Aorta (tissue), 5 donors: ENCODE measurements around the gene SNX20. TPM values are rescaled to one million over a fixed set of nuclear protein-coding genes. Genes with fewer than 3 reads are reported as not detected.

ENCODE experiments used
- ATAC-seq: fragments of 200-7000 bp; cut with Tn5 transposase; one replicate; pipeline ENCODE4 v1.9.1; 2022; ENCODE audit warnings: moderate library complexity; ENCODE audit not compliant: low FRiP score
- DNase-seq, 2 donors: peaks; one replicate each; pipeline ENCODE4 v3.0.0-alpha.2; 2020
- H3K27ac ChIP-seq, 2 donors: one replicate each; pipeline ENCODE4 v1.5.1; 2013; ENCODE audit warnings: low read length in 2 of 2, mild to moderate bottlenecking in 2 of 2, moderate library complexity in 2 of 2, control low read depth in 1 of 2, inconsistent platforms in 1 of 2, low read depth in 1 of 2
- H3K27me3 ChIP-seq, 2 donors: one replicate each; pipeline ENCODE4 v1.6.1; 2013; ENCODE audit warnings: control low read depth in 1 of 2, low read length in 1 of 2, mild to moderate bottlenecking in 1 of 2, moderate library complexity in 1 of 2; ENCODE audit not compliant: insufficient read depth in 2 of 2, control insufficient read depth in 1 of 2
- H3K36me3 ChIP-seq, 2 donors: one replicate each; pipeline ENCODE4 v1.6.1; 2013; ENCODE audit warnings: control low read depth in 1 of 2, low read length in 1 of 2, mild to moderate bottlenecking in 1 of 2; ENCODE audit not compliant: insufficient read depth in 2 of 2, control insufficient read depth in 1 of 2
- H3K4me1 ChIP-seq, 2 donors: one replicate each; pipeline ENCODE4 v1.6.1; 2013; ENCODE audit warnings: low read length in 2 of 2, control low read depth in 1 of 2, mild to moderate bottlenecking in 1 of 2, moderate library complexity in 1 of 2; ENCODE audit not compliant: insufficient read depth in 2 of 2, control insufficient read depth in 1 of 2
- H3K4me3 ChIP-seq, 2 donors: one replicate each; pipeline ENCODE4 v1.5.1; 2013; ENCODE audit warnings: low read length in 2 of 2, control low read depth in 1 of 2, mild to moderate bottlenecking in 1 of 2
- H3K9me3 ChIP-seq: one replicate; pipeline ENCODE4 v1.6.1; 2013; ENCODE audit warnings: mild to moderate bottlenecking, low read length; ENCODE audit not compliant: control insufficient read depth
- WGBS, 2 donors: extraction: QIAGEN DNeasy Blood & Tissue Kit; methylation state at CpG; one replicate each; pipeline ENCODE4 v1.1.7; 2013; 5-methylcytosine and 5-hydroxymethylcytosine counted together
- intact Hi-C, 2 donors: fragments of 100-400 bp; cut with DNase I; formaldehyde crosslinking; loops; one replicate each; pipeline versions ENCODE4 v1.14.2 to v1.15.0; 2022
- polyA plus RNA-seq, 2 donors: library from polyadenylated mRNA; stranded (reverse); fragments of 200-250 nt; gene quantifications; one replicate each; pipeline ENCODE4 v1.2.3, GENCODE V29; 2013
- total RNA-seq, 2 donors: library from RNA; stranded (reverse); fragmentation: NEBNext Ultra II Directional; extraction: Animal tissue kit (Norgen Biotek cat#: 25700); gene quantifications; one replicate each; pipeline ENCODE4 v1.2.1, GENCODE V29; 2021
- donor health status: healthy with polysubstance abuse.
- donor health status: Bipolar disorder and iron deficiency.
- donor health status: DM: no; HTN: no; CAD: no.
- donor health status: DM: no; HTN: no; CAD: no.
- donor health status: DM: yes; HTN: yes; CAD: no.

Gene SNX20
- total and polyA plus RNA-seq, 4 donors = 0.41 to 5.0 (median 2.2) TPM

DNA sequence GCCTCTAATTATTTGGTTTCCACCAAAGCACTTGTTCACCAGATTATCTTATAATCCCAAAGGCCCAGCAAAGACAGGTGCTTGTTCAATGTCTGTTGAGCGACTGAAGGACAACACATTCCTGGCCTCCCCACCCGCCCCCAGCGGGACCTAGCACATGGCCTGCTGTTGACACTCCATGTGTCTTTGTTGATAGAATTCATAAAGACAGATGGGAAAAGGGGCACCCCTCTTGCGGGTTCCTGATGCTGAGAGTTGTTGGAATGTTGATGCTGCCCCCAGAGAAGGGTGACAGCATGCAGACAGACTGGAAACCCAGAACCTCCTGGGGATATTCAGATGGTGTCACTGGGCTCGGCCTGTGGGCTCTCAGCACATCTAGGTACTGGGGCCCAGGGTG, 36.9 kb downstream of the SNX20 start:
- DNase-seq (no peak), ATAC-seq (peak; percentile 4)
- WGBS, 2 donors = 62 to 76% methylated on average over 5 of the region's 5 CpGs
- Histone ChIP-seq H3K27me3 (no peaks in the 10 kb centered on the region), H3K36me3 (peaks cover 0 to 3% of the 10 kb centered on the region in 2 donors), H3K4me3 (no peak overlapping the region), H3K9me3 (no peaks in the 10 kb centered on the region), H3K4me1 (no peaks in the 10 kb centered on the region), H3K27ac (no peak overlapping the region)
- intact Hi-C loops = no loop called here

DNA sequence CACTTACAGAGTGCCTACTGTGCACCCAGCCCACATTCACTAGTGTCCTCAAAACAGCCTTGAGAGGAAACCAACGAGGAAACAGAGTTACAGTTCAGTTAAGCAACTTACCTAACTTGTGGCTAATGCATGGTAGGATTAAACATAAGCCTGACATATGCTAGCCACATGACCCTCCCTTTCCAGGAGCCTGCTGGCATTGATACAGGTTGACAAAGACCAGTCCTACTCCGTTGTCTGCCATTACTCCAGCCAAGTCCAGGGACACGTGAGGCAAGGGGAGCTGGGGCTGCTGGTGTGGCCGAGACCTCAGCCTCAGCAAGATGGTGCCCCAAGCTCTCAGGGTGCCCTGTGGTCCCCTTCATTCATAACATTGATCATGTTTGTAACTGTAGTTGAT, 37.9 kb downstream of the SNX20 start:
- no peak overlapping the region for H3K27ac ChIP-seq
- H3K4me1 ChIP-seq = no peaks in the 10 kb centered on the region
- WGBS, 2 donors = 81 to 89% methylated on average over 4 of the region's 4 CpGs
- H3K4me3 ChIP-seq = no peak overlapping the region
- intact Hi-C loops = no loop called here
- no peak for ATAC-seq
- DNase-seq = no peak
- peaks cover 0 to 2% of the 10 kb centered on the region in 2 donors for H3K36me3 ChIP-seq
- no peaks in the 10 kb centered on the region for H3K27me3 ChIP-seq
- H3K9me3 ChIP-seq = no peaks in the 10 kb centered on the region

DNA sequence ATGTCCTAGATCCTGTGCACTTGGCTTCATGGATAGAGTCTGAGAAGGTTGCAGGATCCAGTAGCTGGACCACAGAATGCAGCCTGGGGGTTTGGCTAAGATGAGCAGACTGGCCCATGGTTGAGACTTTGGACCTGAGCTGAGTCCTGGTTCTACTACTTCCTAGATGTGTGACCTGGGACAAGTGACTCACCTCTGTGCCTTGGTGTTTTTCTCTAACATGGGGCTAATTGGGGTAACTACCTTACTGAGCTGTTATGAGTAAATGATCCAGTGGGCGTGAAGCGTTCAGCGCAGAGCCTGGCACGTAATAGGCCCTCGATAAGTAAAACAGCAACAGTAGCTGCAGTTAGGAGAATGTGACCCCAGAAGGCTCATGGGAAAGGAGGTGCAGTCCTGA, 38.8 kb downstream of the SNX20 start:
- H3K4me3 ChIP-seq = no peak overlapping the region
- H3K36me3 ChIP-seq = no peaks in the 10 kb centered on the region
- H3K4me1 ChIP-seq = no peaks in the 10 kb centered on the region
- intact Hi-C loops = no loop called here
- ATAC-seq = no peak
- 85 to 87% methylated on average over 5 of the region's 5 CpGs for WGBS, 2 donors
- no peaks in the 10 kb centered on the region for H3K9me3 ChIP-seq
- no peaks in the 10 kb centered on the region for H3K27me3 ChIP-seq
- H3K27ac ChIP-seq = no peak overlapping the region
- DNase-seq = no peak

DNA sequence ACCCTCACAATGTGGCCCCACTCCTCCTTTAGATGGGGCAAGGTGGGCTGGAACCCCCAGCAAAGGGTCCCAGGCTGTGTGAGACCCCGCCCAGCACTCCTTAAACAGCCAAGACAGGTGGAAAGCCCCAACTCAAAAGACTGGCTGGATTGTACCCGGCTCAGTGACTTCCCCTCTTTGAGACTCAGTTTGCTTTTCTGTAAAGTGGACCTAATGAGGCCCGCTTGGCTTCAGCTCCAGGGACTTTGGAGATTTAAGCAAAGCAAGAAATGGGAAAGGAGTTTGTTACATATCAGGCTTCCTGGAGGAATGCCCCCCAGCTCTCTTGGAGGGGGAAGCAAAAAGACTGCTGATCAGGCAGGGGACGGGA, 39.3 kb downstream of the SNX20 start:
- DNase-seq (no peak), ATAC-seq (no peak)
- Histone ChIP-seq H3K9me3 (no peaks in the 10 kb centered on the region), H3K4me1 (no peaks in the 10 kb centered on the region), H3K4me3 (no peak overlapping the region), H3K27ac (no peak overlapping the region), H3K27me3 (no peaks in the 10 kb centered on the region), H3K36me3 (no peaks in the 10 kb centered on the region)
- intact Hi-C loops = no loop called here
- 95 to 98% methylated on average over 4 of the region's 4 CpGs for WGBS, 2 donors

DNA sequence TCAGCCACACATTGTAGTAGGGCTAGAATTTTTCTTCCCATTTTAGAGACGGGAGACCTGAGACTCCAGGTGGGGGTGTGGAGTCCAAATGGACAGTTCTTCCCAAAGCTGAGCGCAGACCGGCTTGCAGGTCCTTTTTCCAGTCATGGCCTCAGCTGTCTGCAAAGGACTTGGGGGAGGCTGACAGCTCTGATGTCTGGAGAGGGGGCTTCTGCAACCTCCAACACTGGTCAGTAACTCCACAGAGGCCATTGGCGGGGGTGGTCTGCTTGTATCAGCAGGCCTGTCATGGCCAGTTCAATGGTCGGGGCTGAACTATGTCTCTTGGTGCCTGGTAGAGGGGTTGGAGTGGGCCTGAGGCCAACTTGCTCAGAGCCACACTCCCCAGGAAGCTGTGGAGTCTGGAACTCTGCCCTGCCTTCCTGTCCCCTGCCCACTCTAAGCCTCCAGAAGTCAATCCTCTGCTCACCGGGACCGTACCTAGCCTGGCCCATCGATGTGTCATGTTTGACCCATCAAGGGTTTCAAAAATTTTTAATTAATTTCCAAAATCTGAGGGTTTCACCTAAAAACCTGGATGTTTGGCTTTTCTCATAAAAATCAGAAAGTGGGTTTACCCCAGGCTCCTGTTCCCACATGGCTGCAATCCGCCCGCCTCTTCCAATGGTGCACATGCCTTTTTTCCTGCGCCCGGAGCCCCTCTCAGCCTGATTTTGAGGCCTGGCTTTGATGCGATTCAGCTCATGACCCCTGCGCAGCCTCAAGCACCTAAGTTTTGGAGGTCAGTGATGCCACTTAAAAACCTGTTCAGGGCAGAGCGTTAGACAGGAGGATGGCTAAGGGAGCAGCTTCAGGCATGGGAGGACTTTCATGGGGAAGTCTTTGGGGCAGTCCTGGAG, 39.9 kb downstream of the SNX20 start:
- Histone ChIP-seq H3K27ac (no peak overlapping the region), H3K4me1 (no peaks in the 10 kb centered on the region), H3K9me3 (no peaks in the 10 kb centered on the region), H3K27me3 (no peaks in the 10 kb centered on the region), H3K4me3 (no peak overlapping the region), H3K36me3 (no peaks in the 10 kb centered on the region)
- ATAC-seq = no peak
- WGBS, 2 donors = 84 to 85% methylated on average over 15 of the region's 15 CpGs
- no peak for DNase-seq
- intact Hi-C loops = no loop called here

DNA sequence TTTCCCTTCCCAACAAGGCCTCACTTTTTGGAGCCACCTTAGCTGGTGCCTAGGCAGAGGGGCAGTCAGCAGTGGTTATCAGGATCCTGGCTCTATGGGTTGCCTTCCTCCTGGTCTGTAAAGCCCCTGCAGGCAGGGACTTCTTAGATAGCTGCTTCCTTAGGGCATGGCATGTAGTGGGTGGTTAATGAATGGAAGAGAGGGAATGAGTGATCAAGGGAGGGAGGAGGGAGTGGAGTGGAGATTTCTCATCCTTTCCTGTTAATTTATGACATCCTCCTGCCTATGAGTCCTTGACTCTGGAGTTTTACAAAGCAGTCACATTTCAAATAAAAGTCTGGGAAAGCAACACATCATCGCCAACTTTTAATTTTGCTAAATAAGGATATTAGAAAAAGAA, 40.7 kb downstream of the SNX20 start:
- H3K9me3 ChIP-seq = no peaks in the 10 kb centered on the region
- no peaks in the 10 kb centered on the region for H3K27me3 ChIP-seq
- H3K27ac ChIP-seq = no peak overlapping the region
- ATAC-seq = no peak
- H3K4me3 ChIP-seq = no peak overlapping the region
- H3K36me3 ChIP-seq = no peaks in the 10 kb centered on the region
- no peak for DNase-seq
- intact Hi-C loops = no loop called here
- WGBS, 2 donors = 99 to 100% methylated on average over 1 of the region's 1 CpG
- no peaks in the 10 kb centered on the region for H3K4me1 ChIP-seq

DNA sequence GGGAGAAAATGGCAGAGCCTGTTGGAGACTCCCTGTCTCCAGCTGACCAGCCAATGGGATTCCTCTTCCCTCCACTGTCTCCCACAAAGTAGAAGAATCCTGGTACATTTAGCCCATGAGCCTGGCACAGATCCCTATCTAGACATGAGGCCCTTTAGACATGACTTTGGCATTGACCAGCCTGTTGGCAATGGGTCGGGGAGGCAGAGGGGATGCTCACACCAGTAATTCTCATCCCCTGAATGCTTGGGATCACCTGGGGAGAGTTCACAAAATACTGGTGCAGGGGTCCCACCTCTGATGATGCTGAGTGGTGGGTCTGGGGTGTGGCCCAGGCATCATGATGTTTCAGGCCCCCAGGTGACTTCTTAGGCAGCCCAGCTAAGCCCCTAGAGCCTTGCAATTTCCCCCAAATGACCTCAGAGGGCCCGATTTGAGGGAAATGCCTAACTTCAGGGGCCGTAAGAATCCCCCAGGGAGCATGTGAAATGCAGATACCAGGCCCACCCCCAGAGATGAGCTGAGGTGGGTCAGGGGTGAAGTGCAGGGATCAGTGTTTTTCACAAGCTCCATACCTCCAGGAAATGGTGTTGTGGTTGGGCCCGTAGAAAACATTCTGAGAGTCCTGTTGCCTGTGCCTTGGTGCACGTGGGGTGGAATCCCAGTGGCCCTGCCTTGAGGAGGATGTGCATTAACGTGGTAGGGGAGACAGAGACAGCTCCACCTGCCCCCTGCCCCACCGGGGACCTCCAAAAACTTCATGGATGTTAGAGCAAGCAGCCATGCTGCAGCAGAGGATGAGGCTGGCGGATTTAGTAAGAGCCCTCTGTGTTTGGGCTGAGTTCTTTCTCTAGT, 42.1 kb downstream of the SNX20 start:
- WGBS, 2 donors = 76 to 87% methylated on average over 8 of the region's 8 CpGs
- no peaks in the 10 kb centered on the region for H3K9me3 ChIP-seq
- H3K27me3 ChIP-seq = no peaks in the 10 kb centered on the region
- no peaks in the 10 kb centered on the region for H3K4me1 ChIP-seq
- no peaks in the 10 kb centered on the region for H3K36me3 ChIP-seq
- intact Hi-C loops = no loop called here
- H3K4me3 ChIP-seq = no peak overlapping the region
- DNase-seq (no peak), ATAC-seq (no peak)
- H3K27ac ChIP-seq = no peak overlapping the region

DNA sequence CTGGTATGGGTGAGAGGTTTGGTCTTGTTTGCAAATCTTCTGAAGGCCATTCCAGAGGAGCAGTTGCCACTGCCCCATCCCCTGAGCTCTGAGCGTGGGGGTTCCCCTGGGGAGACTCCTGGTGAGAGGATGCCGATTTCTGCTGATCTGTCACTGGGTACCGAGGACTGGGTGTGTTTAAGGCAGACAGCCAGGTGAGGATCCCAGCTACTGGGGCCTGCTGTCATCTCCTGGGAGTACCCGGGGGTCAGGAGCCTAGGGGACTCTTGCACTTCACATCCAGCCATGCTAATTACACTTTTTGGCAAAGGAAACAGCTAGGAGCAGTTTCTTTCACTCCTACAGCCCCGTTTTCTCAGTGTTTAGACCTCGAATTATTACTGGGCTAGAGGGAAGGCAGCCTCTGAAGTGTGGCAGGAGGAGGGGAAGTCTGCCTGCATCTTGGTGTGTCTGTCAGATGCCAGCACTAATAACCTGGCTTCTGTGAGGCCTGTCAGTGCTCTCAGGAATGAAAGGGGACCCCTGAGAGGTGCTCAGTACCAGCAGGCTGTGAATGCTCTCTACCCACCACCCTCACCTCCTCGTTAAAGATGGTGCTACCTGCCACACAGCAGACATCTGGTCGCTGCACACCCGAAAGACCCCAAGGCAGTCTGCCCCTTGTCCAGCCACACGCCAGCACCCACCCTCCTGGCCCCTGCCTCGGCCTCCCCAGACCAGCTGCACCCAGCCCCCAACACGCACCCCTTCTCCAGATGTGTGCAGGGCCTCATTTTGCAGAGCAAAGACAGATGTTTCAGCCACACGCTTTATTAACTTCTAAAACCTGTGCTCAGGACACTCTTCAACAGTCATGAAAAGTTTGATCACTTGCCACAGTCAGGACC, 43.2 kb downstream of the SNX20 start:
- DNase-seq (no peak), ATAC-seq (no peak)
- WGBS, 2 donors = 86 to 90% methylated on average over 13 of the region's 13 CpGs
- Histone ChIP-seq H3K27me3 (no peaks in the 10 kb centered on the region), H3K4me3 (no peak overlapping the region), H3K27ac (no peak overlapping the region), H3K4me1 (no peaks in the 10 kb centered on the region), H3K36me3 (peaks cover 0 to 3% of the 10 kb centered on the region in 2 donors), H3K9me3 (no peaks in the 10 kb centered on the region)
- intact Hi-C loops = no loop called here
